ENCODE results near the gene MAPKBP1.

The MAPKBP1 gene

GRCh38 chr15:41847206-41847605 is 72.9 kb downstream of the MAPKBP1 start:
- DNase-seq (ENCODE audit: insufficient read length) (no peak), FAIRE-seq (no peak)
- no peak for TF ChIP-seq TAF1 (IDR thresholded peaks at IDR 0.05; ENCODE audit: borderline replicate concordance, low read depth, low read length)
- TF ChIP-seq POLR2AphosphoS5 (IDR thresholded peaks at IDR 0.05; ENCODE audit: low read depth, low read length), result no peak
- TF ChIP-seq POLR2A (IDR thresholded peaks at IDR 0.05; ENCODE audit: low read depth, low read length), result no peak

DNA sequence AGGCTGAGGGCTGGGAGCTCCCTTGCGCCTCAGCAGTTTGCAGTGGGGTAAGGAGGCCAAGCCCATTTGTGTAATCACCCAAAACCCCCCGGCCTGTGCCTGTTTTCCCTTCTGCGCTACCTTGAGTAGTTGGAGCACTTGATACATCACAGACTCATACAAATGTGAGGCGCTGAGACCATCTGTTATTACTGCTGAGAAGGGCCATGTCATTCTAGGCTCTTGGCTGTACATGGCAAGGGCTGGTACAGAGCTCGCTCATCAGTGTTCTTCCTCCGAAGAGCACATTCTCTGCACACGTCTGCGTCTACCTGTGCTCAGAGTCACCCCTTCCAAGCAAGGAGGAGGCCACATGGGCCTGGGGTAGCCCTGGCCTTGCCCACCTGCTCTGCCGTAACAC is 73.7 kb downstream of the MAPKBP1 start:
- FAIRE-seq (no peak), DNase-seq (ENCODE audit: insufficient read length) (no peak)
- no peak for TF ChIP-seq POLR2AphosphoS5 (IDR thresholded peaks at IDR 0.05; ENCODE audit: low read depth, low read length)
- no peak for TF ChIP-seq POLR2A (IDR thresholded peaks at IDR 0.05; ENCODE audit: low read depth, low read length)
- TF ChIP-seq TAF1 (IDR thresholded peaks at IDR 0.05; ENCODE audit: borderline replicate concordance, low read depth, low read length), result no peak

- TF ChIP-seq TAF1 (IDR thresholded peaks at IDR 0.05; ENCODE audit: borderline replicate concordance, low read depth, low read length) (no peak), POLR2AphosphoS5 (IDR thresholded peaks at IDR 0.05; ENCODE audit: low read depth, low read length) (no peak)
- DNase-seq (ENCODE audit: insufficient read length), result no peak
- no peak for FAIRE-seq
Observed at GRCh38 chr15:41848631-41849030, 74.3 kb downstream of the MAPKBP1 start.

DNA sequence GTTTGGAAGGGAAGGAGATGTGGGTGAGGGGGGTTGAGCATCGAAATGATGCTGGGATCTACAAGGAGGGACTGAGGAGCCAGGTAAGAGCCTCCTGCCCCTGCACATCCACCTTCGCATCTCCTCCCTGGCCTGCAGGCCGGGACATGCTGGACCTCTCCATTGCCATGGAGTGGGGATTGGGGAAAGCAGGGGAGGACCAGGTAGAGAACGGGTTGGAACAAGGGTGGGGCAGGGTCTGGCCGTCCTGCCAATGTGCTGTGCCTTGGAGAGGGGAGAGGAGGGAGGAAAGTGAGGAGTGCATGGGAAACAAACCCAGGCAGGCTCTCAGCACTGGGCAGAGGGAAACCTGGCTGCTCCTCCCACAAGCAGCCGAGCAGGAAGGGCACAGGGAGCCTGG is 74.9 kb downstream of the MAPKBP1 start:
- TF ChIP-seq POLR2A (IDR thresholded peaks at IDR 0.05; ENCODE audit: low read depth, low read length) (no peak), POLR2AphosphoS5 (IDR thresholded peaks at IDR 0.05; ENCODE audit: low read depth, low read length) (no peak), TAF1 (IDR thresholded peaks at IDR 0.05; ENCODE audit: borderline replicate concordance, low read depth, low read length) (no peak)
- no peak for DNase-seq (ENCODE audit: insufficient read length)
- FAIRE-seq, result no peak

GRCh38 chr15:41849861-41850260 is 75.6 kb downstream of the MAPKBP1 start:
- FAIRE-seq (no peak), DNase-seq (ENCODE audit: insufficient read length) (no peak)
- no peak for TF ChIP-seq TAF1 (IDR thresholded peaks at IDR 0.05; ENCODE audit: borderline replicate concordance, low read depth, low read length)
- TF ChIP-seq POLR2A (IDR thresholded peaks at IDR 0.05; ENCODE audit: low read depth, low read length), result no peak
- TF ChIP-seq POLR2AphosphoS5 (IDR thresholded peaks at IDR 0.05; ENCODE audit: low read depth, low read length), result no peak

DNA sequence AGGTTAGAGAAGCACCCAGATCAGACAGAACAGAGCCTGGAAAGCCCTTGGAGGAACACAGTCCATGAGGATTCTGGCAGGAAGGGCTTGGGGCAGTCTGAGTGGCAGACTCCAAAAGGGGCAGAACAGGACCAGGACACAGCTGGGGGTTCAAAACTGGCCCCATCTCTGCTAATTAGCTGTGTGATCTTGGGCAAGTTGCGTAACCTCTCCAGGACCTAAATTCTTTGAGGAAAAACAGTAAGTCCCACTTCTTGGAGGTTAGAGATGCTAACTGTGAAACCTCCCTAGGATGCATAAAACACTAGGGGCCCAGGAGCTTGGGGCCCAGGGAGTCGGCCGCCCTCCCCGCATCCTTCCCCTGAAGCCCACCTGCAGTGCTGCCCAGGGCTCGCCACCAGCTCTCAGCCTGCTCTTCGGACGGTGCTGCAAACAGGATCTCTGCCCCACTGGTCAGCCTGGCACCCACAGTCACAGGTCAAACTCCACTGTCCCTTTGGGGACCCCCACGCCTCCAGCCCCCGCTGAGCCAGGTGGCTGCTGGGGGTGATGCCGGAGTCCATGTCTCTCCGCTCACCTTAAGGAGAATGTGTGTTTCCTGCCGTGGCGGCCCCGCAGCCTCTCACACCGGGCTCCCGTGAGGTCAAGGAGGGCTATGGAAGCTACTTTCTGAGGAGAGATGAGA is 76.3 kb downstream of the MAPKBP1 start:
- DNase-seq (ENCODE audit: insufficient read length) (no peak), FAIRE-seq (no peak)
- no peak for TF ChIP-seq POLR2AphosphoS5 (IDR thresholded peaks at IDR 0.05; ENCODE audit: low read depth, low read length)

- no peak for FAIRE-seq
- no peak for DNase-seq (ENCODE audit: insufficient read length)
- TF ChIP-seq POLR2AphosphoS5 (IDR thresholded peaks at IDR 0.05; ENCODE audit: low read depth, low read length), result no peak
- TF ChIP-seq TAF1 (IDR thresholded peaks at IDR 0.05; ENCODE audit: borderline replicate concordance, low read depth, low read length), result no peak
Observed at GRCh38 chr15:41851167-41851523, 76.9 kb downstream of the MAPKBP1 start.

DNA sequence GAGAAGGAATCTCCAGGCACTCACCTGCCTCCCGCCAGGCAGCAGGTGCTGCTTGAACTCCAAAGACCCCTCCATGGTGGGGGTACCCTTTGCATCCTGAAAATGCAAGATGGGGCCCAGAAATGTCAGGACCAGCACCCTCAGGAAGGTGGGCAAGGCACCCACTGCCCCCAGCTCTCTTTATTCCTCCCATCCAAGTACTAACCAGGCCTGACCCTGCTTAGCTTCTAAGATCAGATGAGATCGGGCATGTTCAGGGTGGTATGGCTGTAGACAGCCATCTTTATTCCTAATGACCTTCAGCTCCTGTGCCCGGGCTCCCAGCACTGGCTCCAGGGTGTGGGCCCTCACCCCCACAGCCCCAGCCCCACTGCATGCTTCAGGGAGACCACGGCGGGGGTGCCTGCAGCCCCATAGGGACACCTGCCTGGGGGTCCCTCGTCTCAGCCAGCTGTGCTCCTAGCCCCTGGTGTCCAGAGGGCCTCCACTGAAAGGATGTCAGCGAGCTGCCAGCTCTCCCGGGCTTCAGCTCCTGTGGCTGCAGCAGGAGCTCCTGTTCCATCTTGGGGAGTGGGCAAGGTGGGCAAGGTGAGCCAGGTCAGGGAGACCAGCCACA is 77.6 kb downstream of the MAPKBP1 start:
- no peak for DNase-seq (ENCODE audit: insufficient read length)
- FAIRE-seq, result no peak
- no peak for TF ChIP-seq TAF1 (IDR thresholded peaks at IDR 0.05; ENCODE audit: borderline replicate concordance, low read depth, low read length)
- no peak for TF ChIP-seq POLR2A (IDR thresholded peaks at IDR 0.05; ENCODE audit: low read depth, low read length)
- TF ChIP-seq POLR2AphosphoS5 (IDR thresholded peaks at IDR 0.05; ENCODE audit: low read depth, low read length), result no peak

DNA sequence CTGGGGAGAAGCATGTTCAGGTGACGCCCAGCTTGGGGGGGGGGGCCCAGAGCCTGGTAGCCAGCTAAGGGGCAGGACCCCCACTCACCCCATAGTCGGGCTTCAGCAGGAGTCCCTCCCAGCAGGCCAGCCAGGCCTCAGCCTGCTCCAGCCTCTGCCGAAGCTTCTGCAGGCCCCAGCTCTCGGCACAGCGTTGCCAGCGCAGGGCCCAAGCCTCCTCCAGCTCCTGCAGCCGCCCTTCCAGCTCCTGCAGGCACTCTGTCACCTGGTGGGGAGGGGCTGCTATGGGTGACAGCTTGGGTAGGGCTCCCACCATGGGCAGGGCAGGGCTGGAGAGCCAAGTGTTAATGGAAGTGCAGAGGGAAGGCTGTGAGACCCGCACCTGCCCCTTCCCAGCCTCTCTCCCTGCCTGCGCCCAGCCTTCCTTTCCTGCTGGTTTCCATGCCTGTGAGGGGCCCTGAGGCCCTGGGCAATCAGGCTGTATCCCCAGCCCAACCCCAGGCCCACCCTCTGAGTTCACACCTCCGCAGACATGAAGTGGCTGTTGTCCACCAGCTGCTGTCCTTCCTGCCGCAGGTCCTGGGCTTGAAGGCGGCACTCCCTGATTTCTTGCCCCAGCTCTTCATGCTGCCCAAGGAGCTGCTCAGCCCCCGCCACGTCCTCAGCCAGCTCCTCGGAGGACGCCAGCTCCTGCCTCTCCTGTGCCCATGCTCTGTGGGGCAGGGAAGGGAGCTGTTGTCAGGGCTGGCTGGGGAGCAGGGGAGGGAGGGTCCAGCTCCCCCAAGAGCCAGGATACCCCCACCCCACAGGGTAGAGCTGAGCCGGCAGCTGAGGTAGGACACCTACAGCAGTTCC is 78.7 kb downstream of the MAPKBP1 start:
- TF ChIP-seq POLR2AphosphoS5 (IDR thresholded peaks at IDR 0.05; ENCODE audit: low read depth, low read length) (no peak), POLR2A (IDR thresholded peaks at IDR 0.05; ENCODE audit: low read depth, low read length) (no peak), TAF1 (IDR thresholded peaks at IDR 0.05; ENCODE audit: borderline replicate concordance, low read depth, low read length) (no peak)
- no peak for FAIRE-seq
- no peak for DNase-seq (ENCODE audit: insufficient read length)

DNA sequence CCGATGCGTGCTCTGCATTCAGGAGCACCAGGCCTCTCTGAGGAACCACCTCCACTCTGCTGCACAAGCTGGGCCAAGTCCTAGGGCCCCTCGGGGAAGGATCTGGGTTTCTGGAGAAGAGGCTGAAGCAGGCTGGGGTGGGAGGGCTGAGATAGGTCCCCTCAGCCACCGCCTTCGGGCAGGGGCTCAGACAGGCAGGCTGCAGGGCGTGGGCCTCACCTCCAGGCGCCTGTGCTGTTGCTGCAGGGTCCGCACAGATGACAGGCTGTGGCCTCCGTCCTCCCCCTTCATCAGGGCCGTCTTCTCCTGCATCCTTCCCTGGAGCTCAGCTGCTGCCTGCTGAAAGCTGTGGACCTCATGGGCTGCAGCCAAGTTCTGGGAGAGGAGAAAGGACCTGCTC is 79.5 kb downstream of the MAPKBP1 start:
- no peak for TF ChIP-seq POLR2AphosphoS5 (IDR thresholded peaks at IDR 0.05; ENCODE audit: low read depth, low read length)
- TF ChIP-seq POLR2A (IDR thresholded peaks at IDR 0.05; ENCODE audit: low read depth, low read length), result no peak
- TF ChIP-seq TAF1 (IDR thresholded peaks at IDR 0.05; ENCODE audit: borderline replicate concordance, low read depth, low read length), result no peak
- no peak for DNase-seq (ENCODE audit: insufficient read length)
- FAIRE-seq, result no peak

DNA sequence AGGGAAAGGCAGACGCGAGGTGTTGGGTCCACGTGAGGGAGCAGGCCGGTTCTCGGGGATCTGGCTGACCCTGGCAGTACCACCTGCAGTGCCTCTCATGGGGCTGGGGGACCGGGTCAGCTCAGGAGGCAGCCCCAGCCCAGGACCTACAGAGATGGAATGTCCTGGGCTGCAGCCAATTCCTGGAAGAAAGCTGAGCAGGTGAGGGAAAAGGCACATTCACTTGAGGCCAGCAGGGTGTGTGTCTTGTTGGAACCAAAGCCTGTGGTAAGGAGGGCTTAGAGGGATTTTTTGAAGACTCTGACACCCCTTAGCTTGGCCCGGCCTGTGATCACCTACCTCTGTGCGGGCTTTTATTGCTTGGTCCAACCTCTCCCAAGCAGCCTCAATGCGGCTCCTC is 80.2 kb downstream of the MAPKBP1 start:
- TF ChIP-seq TAF1 (IDR thresholded peaks at IDR 0.05; ENCODE audit: borderline replicate concordance, low read depth, low read length) (no peak), POLR2AphosphoS5 (IDR thresholded peaks at IDR 0.05; ENCODE audit: low read depth, low read length) (no peak), POLR2A (IDR thresholded peaks at IDR 0.05; ENCODE audit: low read depth, low read length) (no peak)
- FAIRE-seq (no peak), DNase-seq (ENCODE audit: insufficient read length) (no peak)
